AG08396 (cell line): Measurements from ENCODE around the gene SMIM9.
"Not testable (repeated sequence)": the region's sequence is repeated elsewhere in the genome, so short reads cannot be mapped to it uniquely, and the experiment has no call there.

ENCODE experiments used
- DNase-seq: peaks from one replicate; pipeline ENCODE4 v3.0.0; 2012; ENCODE audit warnings: low spot score, mixed read lengths

SMIM9 gene

DNA sequence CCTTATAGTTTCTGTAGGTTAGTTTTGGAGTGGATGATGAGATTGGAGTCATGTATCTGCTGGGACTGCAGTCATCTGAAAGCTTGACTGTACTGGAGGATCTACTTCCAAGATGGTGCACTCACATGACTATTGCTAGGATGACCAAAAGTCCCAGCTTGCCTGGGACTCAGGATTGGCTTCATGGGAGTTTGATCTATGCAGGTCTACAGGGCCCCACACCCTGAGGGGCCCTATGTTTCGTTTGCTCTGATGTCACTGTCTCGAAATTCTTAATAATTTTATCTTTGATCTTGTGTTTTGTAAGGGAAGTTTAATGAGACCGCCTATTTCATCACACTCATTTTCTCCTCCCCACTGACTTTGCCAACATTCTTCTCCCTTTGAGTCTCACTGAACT lies at the start of gene SMIM9:
Gene SMIM9, minus strand, starts transcription at position 101 of the 400 bp plus-strand sequence. CDS start 3,806 bp downstream, outside the sequence.
- DNase-seq, result no peak

DNA sequence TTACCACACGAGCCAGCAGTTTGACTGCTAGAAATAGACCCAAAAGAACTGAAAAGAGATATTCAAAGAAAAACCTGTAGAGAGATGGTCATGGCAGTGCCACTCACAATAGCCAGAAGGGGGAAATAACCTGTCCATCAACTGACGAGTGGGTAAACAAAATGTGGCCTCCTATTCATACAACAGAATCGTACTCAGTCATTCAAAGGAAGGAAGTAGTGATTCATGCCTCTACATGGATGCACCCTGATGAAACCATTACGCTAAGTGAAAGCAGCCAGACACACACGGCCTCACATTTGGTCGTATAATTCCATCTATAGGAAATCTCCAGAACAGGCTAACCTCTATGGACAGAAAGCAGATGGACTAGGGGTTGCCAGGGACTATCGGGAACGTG lies 49.6 kb upstream of the SMIM9 start:
- not testable (repeated sequence) for DNase-seq

DNA sequence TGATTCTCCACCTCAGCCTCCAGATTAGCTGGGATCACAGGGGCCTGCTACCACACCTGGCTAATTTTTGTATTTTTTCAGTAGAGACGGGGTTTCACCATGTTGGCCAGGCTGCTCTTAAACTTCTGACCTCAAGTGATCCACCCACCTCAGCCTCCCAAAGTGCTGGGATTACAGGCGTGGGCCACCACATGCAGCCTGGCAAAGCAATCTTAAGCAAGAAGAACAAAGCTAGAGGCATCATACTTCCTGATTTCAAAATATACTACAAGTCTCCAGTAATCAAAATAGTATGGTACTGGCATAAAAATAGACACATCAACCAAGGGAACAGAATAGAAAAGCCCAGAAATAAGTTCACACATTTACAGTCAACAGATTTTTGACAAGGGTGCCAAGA lies 38.9 kb upstream of the SMIM9 start:
- no peak for DNase-seq

DNA sequence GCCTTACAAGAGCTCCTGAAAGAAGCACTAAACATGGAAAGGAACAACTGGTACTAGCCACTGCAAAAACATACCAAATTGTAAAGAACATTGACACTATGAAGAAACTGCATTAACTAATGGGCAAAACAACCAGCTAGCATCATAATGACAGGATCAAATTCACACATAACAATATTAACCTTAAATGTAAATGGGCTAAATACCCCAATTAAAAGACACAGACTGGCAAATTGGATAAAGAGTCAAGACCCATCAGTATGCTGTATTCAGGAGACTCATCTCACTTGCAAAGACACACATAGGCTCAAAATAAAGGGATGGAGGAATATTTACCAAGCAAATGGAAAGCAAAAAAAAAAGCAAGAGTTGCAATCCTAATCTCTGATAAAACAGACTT lies 34.1 kb upstream of the SMIM9 start:
- DNase-seq, result not testable (repeated sequence)

DNA sequence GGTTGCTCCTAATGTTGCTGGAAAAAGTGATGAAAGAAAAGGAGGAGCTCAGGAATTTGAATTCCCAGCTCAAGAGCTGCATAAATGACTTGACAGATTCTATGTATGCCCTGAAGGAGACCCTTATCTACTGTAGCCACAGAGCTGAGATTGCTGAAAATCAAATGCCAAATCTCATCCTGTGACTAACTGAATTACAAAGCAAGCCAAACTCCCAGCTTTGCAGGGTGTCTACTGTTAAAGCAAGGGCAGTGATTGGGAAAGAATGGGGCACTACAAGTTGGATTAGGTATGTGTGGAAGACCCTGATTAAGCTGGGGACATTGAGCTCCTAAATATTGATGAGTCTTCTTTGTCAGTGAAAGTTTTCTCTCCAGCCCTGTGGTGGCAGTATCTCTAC lies 20.8 kb upstream of the SMIM9 start:
- DNase-seq, result no peak

DNA sequence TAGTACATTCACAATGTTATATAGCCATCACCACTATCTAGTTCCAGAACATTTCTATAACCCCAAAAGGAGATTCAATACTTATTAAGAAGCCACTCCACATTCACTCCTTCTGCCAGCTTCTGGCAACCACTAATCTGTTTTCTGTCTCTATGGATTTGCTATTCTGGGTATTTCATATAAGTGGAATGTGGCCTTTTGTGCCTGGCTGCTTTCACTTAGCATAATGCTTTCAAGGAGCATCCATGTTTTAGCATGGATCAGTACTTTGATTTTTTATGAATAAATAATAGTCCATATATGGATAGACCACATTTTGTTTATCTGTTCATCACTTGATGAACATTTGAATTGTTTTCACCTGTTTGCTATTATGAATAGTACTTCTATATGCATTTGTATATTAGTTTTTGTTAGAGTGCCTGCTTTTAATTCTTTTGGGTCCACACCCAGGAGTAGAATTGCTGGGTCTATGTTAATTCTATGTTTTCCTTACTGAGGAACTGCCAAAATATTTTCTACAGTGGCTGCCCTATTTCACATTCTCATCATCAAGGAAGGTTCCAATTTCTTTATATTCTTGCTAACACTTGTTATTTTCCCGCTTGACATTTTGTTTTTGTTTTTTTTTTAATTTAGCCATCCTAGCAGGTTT lies 16.6 kb upstream of the SMIM9 start:
- no peak for DNase-seq

DNA sequence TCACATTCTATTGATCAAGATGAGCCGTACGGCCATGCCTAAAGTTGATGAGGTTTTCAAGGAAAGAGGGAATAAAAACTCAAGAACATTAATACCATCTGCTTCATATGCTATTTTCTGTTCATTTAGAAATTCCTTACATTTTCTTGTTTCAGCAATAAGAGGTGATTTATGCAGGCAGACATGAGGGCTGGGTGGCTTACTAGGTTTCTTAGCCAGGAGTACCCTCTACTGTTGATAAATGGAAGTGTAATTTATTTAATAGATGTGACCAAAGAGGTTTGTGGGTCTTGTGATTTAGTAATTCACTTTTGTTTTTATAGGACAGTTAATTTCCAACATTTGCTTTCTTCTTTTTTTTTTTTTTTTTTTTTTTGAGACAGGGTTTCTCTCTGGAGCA lies 6.4 kb upstream of the SMIM9 start:
- DNase-seq, result peak; percentile 39

DNA sequence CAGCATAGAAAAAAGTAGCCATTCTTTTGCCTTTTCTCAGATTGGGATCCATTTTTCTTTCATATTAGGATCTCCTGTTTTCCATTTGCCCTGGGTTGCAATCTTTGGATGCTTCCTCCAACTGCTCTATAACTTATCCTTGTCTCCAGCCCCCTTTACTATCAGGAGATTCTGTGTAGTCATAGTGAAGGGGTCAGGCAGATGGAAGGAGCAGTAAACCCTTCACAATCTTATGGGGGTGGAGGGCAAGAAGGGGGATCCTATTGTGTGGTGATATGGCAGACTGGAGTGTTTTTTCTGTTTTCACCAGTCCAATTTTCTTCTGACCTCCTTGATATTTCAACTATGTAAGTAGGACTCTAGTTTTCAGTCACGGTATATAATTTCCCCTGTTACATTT lies 1.7 kb upstream of the SMIM9 start:
- no peak for DNase-seq

DNA sequence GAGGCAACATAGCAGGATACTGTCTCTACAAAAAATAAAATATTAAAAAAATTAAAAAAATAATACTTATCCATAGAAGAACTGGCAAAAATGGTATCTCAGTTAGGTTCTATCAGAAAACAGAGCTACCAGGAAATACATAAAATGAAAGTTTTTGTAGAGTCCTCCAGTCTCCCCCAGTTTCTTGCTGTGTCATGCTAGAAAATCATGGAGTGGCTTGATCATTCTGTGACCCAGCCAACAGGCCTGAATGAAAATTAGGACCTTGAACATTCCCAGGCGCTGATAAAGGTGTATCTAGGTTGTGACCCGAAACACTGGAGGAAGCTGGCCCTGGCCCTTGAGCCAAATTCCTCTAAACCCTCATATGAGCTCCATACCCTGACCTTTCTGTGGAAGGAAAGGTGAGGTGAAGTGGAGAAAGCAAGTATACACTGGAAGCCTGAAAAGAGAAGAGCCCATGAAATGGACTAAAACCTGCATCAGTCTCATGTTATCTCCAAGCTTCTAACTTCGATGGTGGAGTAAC lies 652 bp downstream of the SMIM9 start:
- no peak for DNase-seq

DNA sequence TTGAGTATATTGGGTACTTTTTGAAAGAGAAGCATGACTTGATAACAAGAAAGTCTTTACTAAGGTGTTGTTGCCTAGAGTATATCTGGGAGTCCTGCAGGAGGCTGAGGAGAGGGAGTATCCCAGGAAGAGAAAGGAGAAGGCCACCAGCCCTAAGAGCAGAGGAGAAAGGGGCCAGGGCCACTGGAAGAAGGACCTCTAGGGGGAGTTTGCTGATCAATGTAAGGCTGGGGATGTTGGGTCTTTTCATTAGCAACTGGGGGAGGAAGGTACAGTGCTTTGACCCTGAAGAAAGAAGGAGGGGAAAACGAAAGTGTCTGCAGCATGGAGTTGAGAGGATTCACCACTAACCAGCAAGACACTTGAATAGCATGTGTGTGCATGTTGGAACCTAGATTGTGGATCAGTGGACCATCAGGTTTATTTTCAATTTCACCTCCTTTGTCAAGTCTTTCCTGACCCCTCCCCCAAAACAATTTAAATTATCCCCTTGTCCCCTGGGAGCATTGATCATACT lies 4.5 kb downstream of the SMIM9 start:
- DNase-seq, result no peak

DNA sequence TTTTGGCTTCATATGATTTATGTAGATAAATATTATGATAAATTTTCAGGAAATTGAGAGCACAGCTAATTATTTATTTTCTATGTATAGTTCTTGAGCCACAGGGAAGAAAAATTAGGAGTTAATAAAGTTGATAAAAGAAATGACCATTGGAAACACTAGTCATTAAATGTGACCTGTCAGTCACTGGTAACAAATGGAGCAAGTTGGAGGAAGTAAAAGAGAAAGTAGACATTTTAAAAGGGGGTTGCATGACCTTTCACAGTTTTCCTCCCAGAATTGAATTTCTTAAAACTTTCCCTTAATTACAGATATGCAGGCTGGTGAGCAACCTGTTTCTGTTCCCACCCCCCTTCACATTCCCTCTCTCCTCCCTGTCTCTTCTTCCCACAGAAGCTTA lies 5.3 kb downstream of the SMIM9 start:
- DNase-seq, result no peak

DNA sequence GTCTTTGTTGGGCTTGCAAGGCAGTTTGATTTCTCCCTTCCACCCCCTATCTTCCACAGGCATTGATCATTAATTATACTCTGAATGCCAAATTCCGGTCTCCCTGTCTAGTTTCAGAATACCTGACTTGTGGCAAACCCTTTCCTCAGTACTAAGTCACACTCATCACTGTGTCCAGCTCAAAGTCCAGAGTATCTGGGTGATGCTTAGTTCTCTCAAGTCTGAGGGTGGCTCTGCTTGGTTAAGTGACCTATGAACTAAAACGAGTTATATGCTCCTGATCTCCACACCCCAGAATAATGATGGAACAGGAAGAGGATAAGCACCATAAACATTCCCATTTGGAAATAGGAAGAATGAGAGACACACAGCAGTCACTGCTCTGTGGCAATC lies 6.5 kb downstream of the SMIM9 start:
- no peak for DNase-seq

DNA sequence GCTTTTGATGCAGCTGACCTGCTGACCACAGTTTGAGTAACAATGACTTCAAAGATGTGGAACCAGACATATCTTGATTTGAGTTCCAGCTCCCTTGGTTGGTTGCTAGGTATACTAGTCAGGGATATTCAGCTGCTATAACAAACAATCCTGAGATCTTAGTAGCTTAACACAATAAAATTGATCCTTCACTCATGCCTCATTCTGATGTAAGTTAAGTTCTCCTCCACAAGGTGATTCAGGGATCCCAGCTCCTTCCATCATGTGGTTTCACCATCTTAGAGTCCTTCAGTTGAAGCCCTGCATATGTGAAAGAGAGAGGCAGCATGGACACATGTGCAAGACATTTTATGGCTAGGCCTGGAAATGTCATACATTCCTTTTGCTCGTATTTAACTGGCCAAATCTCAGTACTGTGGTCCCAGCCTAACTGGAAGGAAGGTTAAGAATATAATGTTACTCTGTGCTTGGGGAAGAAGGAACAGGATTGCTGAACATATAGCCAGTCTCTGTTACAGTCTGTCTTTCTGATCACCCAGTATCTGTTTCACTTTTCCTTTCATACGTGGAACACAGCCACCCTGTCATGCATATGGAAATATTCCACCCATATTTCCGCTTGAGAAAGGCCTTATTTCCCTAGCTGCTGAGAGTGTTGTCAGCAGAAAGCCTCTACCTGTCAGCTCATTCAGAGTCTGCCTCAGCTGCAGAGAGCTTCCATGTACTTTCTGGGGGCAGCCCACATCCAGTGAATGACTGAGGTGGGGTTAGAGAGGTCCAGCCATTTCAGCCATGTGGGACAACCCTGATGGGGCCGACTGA lies 7.1 kb downstream of the SMIM9 start:
- DNase-seq, result no peak

DNA sequence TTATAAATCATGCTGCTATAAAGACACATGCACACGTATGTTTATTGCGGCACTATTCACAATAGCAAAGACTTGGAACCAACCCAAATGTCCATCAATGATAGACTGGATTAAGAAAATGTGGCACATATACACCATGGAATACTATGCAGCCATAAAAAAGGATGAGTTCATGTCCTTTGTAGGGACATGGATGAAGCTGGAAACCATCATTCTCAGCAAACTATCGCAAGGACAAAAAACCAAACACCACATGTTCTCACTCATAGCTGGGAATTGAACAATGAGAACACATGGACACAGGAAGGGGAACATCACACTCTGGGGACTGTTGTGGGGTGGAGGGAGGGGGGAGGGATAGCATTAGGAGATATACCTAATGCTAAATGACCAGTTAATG lies 8.9 kb downstream of the SMIM9 start:
- DNase-seq, result not testable (repeated sequence)

DNA sequence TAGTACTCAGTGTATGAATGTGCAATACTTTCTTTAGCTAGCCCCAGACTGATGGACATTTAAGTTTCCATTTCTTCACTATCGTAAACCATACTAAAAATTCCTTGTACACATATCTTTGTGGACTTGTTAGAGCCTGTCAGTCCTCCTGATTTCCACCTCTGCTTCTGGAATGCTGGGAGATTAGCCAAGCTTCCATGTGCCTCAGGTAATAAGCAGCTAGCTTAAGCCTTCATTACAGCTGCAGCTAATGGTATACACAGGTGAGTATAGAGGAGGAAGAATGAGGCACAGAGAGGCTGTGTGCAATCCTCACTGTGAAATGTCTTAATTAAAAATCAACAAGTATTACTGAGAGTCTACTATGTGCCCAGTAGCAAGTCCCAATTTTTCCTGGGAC lies 9.8 kb downstream of the SMIM9 start:
- DNase-seq, result no peak

DNA sequence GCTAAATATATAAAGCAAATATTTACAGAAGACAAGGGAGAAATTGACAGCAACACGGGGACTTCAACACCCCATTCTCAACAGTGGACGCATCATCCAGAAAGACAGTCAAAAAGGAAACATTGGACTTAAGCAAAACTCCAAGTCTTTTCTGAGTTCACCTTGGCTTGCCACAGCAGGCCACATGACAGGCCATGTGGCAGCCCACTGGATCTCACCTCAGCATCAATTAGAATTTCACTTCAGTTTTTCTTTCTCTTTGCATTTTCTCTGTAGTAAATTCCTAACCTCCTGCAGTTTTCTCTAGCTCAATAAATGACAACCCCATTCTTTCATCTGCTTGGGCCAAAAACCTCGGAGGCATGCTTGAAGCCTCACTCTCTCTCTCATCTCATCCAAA lies 12.4 kb downstream of the SMIM9 start:
- DNase-seq, result no peak

DNA sequence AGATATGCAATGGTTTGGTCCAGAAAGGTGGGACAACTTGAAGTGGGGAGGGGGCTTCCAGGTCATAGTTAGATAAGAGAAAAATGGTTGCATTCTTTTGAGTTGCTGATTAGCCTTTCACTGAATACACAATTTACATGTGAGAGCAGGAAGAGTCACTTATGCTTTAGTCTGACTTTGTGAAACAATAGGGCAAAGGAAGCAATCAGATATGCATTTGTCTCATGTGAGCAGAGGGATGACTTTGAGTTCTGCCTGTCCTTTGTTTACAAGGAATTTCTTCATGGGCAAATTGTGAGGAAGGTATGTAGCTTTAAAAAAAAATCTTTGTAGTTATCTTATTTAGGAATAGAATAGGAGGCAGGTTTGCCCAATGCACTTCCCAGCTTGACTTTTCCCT lies 12.9 kb downstream of the SMIM9 start:
- no peak for DNase-seq

DNA sequence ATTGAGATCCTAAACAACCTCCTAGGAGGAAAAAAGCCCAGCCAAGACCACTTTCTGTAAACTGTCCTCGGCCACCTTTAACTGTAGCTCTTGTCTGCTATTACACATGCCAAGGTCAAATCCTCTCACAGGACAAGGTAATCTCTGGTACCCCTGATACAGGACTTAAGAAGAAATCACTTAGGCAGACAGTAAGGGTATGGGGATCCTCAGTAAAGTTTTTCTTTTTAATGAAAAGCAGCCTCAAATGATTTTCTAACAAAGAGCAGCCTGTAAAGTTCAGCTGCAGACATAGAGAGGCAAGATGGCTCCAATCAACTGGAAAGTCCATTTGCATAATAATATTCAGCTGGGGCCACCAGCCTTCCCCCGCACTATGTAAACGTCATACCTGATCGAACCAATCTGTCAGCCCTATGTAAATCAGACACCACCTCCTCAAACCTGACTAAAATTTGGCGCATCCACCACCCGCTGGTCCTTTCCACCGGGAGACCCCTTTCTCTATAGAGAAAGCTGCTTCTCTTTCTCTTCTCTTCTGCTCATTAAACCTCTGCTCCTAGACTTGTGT lies 14.6 kb downstream of the SMIM9 start:
- DNase-seq, result no peak

DNA sequence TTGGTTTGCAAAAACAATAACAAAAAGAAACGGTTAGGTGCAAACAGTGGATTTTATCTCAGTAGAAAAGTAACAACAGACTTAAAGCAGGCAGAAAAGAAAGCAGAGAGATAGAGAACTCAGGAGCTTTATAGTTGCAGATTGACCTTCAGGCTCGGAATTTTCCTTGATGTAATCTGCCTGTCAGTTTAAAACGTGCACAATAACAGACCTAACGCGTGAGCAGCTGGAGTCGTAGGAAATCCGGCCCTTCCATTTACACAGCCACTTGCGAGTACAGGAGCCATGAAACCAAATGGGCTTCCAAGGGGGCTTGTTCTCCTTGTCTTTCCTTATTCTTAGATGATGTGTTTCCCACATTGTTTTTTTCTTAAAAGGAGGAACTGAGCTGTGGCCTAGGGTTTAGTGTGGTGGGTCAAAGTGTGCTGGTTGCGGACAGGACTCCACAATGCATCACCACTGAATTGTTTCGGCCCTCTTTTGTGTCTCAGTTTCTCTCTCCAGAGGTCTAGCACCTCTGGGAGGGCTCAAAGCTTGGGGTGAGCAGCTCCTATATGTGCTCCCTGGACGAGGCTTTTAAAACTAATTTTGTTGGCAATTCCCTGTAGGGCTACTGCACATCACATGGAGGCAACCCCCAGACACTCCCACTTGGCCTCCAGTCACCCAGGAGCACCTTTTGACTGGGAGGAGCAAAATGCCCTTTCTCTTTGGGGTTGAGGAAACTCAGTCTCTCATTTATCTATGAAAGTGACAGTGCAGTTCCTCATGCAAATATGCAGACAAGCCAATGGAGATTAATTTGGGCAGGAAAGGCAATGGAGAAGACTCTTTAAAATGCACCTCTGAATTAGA lies 15.3 kb downstream of the SMIM9 start:
- no peak for DNase-seq

DNA sequence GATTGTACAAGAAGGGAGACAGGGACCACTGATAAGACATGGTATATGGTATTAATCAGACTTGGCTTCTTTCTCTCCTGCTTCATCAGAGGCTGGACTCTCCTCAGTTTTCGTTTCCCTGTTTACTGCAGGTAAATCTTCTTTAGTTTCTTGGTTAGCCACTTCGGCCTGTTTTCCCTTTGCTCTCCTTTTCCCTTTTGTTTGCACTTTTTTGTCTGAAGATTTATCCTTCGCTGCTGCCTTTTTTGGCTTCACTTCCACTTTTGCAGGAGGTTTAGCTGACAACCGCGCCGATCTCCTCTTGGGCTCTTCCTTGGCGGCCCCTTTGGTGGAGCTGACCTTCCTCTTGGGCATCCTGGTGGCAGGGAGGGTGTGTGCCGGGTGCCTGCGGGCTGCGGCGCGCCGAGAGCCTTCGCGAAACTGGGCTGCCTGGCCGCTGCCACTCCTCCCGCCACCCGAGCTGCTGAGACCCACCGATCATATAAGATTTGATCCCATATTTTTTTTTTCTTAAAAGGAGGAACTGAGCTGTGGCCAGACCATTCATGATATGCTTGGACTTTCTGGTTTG lies 17.3 kb downstream of the SMIM9 start:
- not testable (repeated sequence) for DNase-seq

DNA sequence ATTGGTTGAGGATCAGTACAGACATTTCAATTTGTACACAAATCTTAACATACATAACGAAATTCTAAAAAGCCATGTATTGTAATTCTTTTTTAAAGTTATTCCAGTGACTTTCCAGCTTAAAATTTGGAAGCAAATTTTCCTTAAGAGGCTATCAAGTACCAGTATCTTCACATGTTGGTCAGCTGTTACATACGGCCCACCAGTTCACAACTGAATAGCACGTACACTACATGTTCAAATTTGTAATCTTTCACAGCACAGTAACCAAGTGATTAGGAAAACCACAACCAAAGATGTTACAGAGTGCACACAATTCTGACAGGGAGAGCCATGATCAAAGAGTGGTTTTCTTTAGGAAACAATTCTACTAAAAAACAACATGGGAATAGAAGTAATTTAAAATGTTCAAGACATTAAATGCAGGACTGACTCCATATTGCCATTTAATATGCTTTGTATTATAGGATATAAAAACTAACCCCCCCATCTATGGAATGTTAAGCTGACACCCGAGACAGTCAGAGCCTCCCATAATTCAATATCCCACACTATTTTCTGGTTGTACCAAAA lies 18.1 kb downstream of the SMIM9 start:
- DNase-seq, result not testable (repeated sequence)
